Erythroblast (primary cell): ENCODE results near the gene PACS1.

Experiments used
- GATA1 ChIP-seq: IDR thresholded peaks from 2 replicates; pipeline ENCODE4 v1.6.1; 2011; ENCODE audit warnings: low read depth, mild to moderate bottlenecking, control low read depth, low read length, moderate library complexity
- POLR2A ChIP-seq: IDR thresholded peaks from 2 replicates; pipeline ENCODE4 v1.6.1; 2011; ENCODE audit warnings: mild to moderate bottlenecking, low read length

GRCh38 chr11:66285250-66285947 lies 215.3 kb downstream of the PACS1 start:
- no peak for TF ChIP-seq POLR2A
- no peak for TF ChIP-seq GATA1
